Stimulated activated CD4-positive, alpha-beta T cell treated with anti-CD3 and anti-CD28 coated beads, Interleukin-1b, Interleukin-23, amount 100 ng/mL, for 1 hour (primary cell): ENCODE results near the gene MTCL3.

Experiments
- DNase-seq, 2 donors: peaks; one replicate each; pipeline ENCODE4 v3.0.0-alpha.2; 2020; ENCODE audit warnings: low read depth in 2 of 2

Gene MTCL3

DNA sequence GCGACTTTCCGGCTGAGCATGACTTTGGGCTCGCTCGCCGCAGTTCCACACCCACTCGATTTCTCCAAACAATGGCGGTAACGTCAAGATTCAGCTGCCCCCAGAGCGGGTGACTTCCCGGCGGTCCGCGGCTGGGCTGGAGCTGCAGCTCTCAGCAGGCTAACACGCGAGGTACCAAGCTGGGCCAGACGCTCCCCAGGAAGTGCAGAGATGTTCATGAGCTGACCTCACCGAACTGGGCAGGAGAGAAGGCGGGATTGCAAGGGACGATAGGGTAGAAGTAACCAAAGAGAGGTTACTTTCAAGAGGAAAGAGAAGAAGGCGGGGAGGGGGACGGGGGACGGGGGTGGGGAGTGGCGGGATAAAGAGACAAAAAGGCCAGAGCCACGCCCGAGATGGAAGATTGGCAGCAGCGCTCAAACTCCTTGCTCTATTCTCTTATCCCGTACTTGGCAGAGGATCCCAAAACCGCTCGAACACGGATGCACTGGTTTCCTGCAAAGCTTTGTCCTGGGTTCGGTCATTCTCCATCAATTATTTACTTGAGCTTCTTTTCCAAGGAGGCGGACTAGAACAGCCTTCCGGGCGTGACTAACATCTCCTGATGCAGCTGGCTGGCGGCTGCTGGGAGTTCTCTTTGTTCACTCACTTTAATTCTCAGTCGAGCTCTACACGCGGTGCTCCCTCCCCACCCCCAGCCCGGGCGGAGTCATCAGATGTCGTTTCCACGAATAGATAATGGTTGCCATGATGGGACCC is at the start of gene MTCL3:
Gene MTCL3, minus strand, starts transcription at position 626 of the 759 bp plus-strand sequence.
- DNase-seq = peak in 1 of 2 donors; percentile 29

DNA sequence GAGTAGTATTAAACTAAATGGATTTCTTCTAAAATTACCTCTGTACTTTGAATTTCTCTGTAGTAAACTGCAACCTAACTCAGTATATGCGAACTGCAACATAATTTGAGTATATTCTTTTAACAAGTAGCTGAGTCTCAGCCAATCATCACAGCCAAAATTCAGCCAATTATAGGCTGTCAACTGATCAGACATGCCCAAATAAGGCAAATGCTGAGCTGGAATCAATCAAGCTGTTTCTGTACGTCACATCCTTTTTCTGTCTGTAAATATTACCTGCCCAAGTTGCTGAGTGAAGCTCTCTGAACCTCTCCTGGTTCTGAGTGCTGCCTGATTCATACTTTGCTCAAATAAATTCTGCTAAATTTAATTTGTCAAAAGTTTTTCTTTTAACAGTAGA is 48.3 kb upstream of the MTCL3 start:
- no peak for DNase-seq

- DNase-seq = no peak
Measured at GRCh38 chr6:127566651-127567050, 47.5 kb upstream of the MTCL3 start.

- no peak for DNase-seq
Measured at GRCh38 chr6:127566119-127566518, 47.0 kb upstream of the MTCL3 start.

DNA sequence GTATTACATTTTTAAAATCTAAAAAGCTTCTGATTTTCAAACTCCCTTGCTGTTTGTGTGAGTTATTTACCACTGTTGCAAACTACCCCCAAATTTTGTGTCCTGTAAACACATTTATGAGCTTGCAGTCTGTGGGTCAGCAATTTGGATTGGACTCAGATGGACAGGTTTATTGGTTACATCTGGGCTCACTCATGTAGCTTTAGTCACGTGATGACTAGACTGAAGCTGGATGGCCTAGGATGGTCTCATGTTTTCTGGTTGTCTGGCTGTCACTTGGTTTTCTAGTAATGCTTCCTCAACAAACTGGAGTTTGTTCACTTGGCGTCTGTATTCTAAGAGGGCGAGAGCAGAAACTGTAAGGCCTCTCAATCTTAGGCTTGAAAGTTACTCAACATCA is 45.6 kb upstream of the MTCL3 start:
- DNase-seq = no peak

DNA sequence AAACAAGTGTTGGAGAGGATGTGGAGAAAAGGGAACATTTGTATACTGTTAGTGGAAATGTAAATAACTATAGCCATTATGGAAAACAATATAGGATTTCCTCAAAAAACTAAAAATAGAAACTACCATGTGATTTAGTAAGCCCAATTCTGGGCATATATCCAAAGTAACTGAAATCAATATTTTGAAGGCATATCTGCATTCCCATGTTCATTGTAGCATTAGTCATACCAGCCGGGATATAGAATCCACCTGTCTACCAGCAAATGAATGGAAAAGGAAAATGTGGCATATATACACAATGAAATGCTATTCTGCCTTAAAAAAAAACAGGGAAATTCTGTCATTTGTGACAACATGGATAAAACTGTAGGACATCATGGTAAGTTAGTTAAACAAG is 42.5 kb upstream of the MTCL3 start:
- no peak for DNase-seq

DNA sequence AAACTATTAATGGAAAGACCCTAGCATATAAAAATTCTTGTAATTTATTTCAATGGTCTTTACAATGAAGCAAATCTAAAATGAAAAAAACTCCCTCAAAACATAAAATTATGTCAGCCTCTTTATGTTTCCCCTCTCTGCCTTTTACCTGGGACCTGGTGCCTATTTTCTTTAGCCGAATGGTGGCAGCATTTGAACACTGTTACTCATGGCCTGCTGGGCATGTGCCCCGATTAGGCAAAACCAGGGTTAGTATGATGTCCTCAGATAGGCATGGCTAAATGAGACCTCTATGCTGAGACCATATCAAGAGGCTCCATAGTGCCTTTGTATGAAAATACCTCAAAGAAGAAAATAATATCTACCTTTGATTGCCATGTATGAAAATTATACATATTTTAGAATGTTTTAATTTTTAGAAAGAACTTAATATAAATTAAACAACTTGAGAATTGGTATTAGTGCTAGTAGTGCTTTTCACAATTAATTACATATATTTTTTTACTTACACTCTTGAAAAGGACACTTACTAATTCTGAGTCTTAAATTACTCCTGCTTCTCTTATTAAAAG is 35.4 kb upstream of the MTCL3 start:
- DNase-seq = no peak

GRCh38 chr6:127550403-127550802 is 31.3 kb upstream of the MTCL3 start:
- DNase-seq = no peak

DNA sequence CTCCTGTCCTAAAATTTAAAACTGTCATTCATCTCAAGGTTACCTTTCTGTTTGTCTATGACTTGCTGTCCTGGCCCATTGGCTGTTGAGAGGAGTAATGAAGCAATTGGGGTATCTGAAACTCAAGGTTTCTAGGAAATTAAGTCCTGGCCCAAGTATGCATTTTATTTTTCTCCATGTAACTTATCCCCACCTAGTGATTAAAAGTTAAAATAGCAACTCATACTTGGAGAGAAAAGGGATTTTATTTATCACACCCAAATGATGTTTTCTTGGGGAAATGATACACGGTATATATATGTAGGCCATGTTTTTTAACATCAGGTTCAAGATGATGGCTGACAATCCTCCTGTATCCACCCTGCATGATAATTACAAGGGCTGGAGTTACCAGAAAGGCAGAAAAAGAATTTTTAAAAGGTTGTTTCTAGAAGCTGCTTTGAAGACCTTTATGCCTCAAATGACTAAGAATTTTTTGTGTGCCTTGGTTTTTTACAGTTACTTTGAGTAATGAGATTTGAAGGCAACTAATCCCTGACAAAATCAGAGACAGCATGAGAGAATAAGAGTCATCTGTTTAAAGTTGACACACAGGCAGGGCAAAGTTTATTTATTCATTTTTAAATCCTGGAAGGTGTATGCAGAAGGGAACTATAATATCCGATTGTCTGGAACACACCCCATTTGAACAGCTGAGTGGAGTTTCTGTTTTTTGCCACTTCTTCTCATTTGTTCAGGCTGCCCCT is 28.9 kb upstream of the MTCL3 start:
- no peak for DNase-seq

DNA sequence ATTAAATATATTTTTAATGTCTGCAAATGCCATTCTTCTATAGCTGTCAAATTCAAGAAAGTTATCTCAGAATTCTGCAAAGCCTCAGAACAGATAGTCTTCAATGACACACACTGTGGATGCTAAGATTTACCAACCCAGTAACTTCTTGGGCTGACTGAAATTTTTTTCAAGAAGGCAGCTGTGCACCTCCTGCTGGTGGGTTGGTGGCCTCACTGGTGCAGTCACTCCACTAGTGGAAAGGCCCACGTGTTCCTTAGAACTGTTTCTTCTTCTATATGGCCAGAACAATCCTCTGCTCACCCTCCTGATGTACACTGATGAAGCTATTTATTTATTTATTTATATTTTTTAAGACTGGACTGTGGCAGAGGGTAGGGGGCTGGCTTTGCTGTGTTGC is 28.1 kb upstream of the MTCL3 start:
- DNase-seq = no peak

DNA sequence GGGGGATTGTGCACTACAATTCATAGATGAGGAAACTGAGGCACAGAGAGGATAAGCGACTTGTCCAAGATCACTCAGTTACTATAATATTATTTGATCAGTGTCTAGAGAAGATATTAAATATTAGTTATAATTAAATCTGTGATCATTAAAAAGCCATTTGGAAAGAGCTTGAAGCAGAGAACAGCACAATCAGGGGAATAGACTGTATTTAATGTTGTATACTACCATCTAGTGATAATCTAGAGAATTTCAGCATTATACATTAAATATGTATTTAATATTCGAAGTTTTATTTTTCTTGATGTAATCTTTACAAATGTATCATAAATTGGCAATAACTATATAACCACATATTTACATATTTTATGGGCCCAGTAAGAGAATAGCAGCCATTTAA is 20.1 kb upstream of the MTCL3 start:
- no peak for DNase-seq

DNA sequence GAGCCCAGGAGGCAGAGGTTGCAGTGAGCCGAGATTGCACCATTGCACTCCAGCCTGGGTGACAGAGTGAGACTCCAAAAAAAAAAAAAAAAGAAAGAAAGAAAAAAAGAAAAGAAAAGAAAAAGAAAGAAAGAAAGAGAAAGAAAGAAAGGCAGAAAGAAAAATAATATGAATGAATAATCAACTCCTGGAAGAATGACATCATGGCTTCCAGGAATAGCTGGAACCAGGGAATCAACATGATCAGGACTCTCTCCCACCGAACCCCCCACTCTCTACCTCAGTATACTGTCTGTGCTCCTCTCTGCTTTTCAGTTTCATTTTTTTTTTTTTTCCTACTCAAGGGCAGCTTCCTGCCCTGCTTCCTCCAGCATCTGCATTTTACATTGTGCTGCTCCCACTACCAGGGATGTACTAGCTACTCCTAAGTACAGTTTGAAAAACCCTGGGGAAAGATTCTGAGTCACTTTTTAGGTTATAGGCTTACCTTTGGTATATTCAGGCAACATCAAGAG is 19.7 kb upstream of the MTCL3 start:
- no peak for DNase-seq

- no peak for DNase-seq
Measured at GRCh38 chr6:127533736-127534135, 14.6 kb upstream of the MTCL3 start.

GRCh38 chr6:127533011-127533410 is 13.9 kb upstream of the MTCL3 start:
- DNase-seq = no peak

DNA sequence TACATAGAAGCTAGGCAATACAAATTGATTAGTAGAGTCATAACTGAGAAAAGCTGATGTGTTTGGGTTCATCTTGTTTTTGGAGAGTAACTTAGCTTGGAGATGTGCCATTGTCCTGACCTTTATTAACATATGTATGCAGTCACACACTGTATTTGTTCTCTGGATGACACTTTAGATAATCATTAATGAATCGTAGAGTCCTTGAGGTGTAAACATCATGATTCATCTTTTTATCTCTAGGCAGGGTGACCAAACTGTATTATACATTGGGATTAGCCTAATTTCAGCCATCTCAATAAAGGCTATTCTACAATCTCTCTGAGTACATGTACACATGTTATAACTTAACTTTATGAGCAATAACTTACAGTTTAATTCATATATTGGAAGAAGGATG is 3.6 kb upstream of the MTCL3 start:
- no peak for DNase-seq

DNA sequence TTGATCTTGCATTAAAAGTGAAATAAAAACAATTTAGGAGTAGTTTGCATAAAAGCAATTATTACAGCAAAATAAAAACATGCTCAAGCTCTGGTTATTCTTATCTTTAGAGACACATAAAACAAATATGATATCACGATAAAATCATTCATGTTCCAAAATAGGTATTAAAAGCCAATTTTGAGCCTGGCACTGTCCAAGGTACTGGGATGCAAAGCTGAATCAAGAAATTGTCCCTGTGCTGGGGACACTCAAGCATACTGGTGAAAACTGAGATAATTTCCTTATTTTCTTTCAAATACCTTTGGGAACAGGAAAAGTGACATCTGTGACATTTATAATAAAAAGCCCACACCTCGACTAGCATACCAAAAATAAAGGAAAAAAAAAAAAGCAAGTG is 931 bp upstream of the MTCL3 start:
- no peak for DNase-seq

DNA sequence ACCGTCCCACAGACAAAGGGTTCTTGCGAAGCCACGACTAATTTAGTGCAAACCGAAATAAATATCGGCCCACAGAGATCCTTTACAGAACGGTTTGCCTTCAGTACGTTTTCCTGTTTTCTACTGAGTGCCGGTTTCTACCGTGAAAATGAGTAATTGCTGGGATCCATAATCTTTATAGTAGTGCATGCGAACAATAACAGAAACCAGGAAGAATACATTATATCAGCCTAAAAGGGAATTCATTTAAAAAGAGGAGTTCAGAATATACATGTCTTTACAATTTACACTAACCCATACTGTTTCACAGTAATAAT is 292 bp upstream of the MTCL3 start:
- no peak for DNase-seq

- no peak for DNase-seq
Measured at GRCh38 chr6:127518191-127518709, 885 bp downstream of the MTCL3 start.

GRCh38 chr6:127517693-127518092 is 1.4 kb downstream of the MTCL3 start:
- DNase-seq = no peak

DNA sequence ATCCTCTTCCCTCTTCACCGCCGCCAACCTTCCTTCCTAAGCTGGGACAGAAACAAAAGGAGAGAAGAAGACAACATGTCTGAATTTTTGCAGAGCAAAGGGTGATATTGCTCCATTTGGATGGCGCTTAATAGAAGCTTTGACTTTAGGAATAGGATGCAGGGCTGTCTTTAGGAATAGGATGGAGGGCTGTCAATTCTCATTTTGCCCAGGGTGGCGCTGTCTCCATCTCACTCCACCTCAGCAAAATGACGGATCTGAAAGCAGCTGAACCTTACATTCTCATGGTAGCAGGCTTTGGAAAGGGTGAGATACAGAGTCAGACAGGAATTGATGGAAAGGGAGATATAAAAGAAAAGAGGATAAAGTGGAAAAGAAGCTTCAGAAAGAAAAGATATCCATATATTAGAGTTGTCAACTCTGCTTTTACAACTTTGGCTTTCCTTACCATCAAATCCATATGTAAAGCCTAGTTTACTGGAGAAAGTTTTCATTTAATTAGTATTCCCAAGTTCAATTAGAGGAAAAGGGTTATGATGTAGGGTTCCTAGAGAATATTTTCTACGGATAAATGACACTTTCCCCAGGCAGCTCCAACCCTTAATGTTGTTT is 2.4 kb downstream of the MTCL3 start:
- DNase-seq = peak in 1 of 2 donors; percentile 19

DNA sequence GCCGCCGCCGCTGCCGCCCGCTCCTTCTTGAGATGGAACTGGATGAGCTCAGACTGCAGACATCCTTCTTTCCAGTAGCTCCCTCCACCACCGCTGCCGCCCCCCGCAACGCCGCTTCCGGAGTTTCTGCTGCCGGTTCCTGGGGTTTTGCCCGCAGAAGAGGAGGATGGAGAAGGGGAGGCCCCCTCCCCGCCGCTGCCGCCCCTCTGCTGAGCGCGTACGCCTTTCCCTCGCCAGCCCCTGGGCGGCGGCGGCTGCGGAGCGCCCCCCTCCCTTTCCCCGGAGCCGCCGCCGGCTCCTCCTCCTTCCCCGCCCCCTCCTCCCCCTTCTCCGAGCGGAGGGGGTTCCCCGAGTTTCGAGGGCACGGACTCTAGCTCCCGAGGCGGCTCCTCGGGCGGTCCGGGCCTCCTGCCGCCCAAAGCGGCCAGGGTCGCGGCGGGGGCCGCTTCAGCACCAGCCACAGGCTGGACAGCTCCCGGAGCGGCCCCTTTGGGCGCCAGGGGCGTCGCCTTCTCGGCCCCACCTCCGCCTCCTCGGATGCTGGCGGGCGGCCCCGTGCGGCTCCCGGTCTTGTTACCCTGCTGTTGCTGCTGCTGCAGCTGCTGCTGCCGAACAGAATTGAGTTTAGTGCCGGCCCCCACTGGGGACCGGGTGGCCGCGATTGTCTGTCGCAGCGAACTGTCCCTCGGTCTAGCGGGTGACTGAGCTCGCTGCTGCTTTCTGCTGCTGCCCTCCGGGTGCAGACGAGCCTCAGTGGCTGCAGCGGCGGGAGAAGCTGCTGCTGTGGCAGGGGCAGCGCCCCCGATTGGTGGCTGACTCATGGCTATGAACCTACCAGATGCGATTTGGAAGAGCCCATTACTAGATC is 3.1 kb downstream of the MTCL3 start:
- peak in 1 of 2 donors; percentile 49 for DNase-seq
